OCI-LY3 (cell line): Measurements from ENCODE around the gene DDX41.

Experiments used
- EZH2phosphoT487 ChIP-seq: fragments of 200-600 bp; shearing (Covaris generic); IDR thresholded peaks from 2 replicates; pipeline ENCODE4 v1.6.1; 2018; ENCODE audit warnings: antibody characterized with exemption, mixed run types, low read depth
- TF ChIP-seq, protein P1 (sequence below): fragments of 200-600, 300-600 bp; sonication (generic); IDR thresholded peaks from 2 replicates; pipeline ENCODE4 v1.5.1; 2014; ENCODE audit warnings: antibody characterized with exemption, low read length, low read depth

- TF ChIP-seq, protein P1, sequence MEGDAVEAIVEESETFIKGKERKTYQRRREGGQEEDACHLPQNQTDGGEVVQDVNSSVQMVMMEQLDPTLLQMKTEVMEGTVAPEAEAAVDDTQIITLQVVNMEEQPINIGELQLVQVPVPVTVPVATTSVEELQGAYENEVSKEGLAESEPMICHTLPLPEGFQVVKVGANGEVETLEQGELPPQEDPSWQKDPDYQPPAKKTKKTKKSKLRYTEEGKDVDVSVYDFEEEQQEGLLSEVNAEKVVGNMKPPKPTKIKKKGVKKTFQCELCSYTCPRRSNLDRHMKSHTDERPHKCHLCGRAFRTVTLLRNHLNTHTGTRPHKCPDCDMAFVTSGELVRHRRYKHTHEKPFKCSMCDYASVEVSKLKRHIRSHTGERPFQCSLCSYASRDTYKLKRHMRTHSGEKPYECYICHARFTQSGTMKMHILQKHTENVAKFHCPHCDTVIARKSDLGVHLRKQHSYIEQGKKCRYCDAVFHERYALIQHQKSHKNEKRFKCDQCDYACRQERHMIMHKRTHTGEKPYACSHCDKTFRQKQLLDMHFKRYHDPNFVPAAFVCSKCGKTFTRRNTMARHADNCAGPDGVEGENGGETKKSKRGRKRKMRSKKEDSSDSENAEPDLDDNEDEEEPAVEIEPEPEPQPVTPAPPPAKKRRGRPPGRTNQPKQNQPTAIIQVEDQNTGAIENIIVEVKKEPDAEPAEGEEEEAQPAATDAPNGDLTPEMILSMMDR, result no peak
- TF ChIP-seq EZH2phosphoT487, result no peak
Measured at GRCh38 chr5:177503351-177504085, 13.2 kb downstream of the DDX41 start.
